Kidney glomerular epithelial cell (primary cell): Measurements from ENCODE around the gene KIAA2012.
"Not testable (repeated sequence)": the region's sequence is repeated elsewhere in the genome, so short reads cannot be mapped to it uniquely, and the experiment has no call there.

Experiments
- DNase-seq: peaks from one replicate; lab custom pipeline; 2025; lab: John Stamatoyannopoulos, UW

The KIAA2012 gene

DNA sequence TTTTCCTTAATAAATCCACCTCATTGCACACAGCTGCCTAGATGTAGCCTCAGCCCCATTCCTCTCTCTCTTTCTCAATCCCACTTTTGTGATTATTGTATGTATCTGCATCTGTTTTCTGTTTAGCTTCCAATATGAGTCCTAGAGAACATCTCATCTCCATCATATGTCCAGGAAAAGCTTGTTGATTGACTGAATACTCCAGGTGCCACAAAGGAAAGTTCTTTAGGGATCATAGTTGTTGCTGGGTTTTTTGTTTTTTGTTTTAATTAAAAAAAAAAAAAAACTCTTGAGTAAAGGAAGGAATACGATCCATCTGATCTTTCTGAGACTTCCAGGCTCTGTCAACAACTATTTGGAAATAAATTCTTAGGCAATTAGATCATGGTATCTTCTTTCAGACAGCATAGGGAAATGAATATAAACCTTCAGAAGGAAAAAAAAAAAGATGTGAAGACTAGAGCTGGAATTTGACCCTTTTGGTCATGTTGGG lies 42.5 kb downstream of the KIAA2012 start:
- DNase-seq = peak; percentile 67

DNA sequence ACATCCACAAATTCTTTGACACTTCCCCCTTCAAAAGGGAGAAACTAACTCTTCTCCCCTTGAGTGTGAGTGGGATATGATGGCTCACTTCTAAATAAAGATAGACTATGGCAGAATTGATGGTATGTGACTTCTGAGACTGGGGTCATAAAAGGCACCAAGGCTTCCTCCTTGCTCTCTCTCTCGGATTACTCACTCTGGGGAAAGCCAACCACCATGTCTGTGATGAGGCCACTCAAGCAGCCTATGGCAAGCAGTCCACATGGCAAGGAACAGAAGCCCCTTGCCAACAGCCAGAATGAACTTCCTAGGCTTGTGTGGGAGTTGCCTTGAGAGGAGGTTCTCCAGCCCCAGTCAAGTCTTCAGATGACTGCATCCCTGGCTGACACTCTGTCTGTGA lies 43.6 kb downstream of the KIAA2012 start:
- DNase-seq = no peak

DNA sequence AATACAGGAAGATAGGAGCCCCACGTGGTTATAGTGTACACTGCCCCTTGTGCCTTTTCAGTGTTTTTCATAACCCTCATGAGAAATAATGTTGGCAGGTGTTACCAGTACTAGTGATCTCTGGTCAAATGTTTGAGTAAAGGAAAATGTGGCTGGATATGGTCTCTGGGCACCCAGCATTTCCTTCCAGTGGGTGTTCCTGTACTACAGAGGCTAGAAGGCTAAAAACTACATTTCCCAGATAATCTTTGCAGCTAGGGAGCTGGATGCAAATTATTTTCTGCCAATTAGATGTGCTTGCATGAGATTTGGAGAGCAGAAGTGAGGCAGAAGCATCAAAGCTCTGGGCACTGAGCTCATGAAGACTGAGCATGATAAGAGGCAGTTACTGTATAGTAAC lies 45.1 kb downstream of the KIAA2012 start:
- DNase-seq = no peak

DNA sequence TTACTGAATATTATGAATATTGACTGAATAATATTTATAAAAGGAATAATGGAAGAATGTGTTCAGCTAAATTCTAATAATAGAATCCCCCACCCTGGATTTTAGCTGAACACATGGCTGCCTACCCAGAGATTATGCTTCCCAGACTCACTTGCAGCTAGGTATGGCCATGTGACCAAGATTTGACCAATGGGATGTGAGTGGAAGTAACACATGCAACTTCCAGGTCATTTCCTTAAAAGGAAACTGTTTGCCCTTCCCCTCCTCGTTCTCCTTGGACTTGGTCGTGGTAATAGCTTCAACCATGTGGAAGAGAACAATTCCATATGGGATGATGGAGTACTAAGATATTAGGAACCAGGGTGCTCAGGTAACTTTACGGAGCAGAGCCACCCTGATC lies 47.8 kb downstream of the KIAA2012 start:
- no peak for DNase-seq

DNA sequence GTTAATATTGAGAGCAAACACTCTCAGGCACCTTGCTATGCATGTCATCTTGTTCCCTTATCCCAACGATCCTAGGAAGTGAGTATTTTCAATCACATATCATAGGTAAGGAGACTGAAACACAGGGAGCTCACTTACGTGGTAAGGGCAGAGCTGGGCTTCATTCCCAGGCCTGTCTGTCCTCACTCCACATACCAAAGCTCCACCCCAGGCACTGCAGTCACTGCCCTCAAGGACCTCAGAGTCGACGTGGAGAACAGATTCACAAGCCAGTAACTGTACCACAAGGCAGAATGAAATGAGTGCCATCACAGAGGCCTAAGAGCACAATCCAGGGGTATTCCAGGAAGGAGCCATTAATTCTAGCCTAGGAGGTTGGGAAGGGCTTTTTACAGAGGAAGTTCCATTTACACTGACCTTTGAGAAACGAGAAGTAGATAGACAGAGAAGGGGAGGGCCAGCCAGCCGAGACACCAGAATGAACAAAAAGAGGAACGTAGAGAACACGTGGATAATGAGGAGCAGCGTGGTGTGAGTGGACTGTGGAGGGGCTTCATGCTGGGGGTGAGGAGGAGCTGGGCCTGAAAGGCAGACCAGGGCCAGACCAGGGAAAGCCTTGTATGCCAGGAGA lies 48.6 kb downstream of the KIAA2012 start:
- DNase-seq = no peak

DNA sequence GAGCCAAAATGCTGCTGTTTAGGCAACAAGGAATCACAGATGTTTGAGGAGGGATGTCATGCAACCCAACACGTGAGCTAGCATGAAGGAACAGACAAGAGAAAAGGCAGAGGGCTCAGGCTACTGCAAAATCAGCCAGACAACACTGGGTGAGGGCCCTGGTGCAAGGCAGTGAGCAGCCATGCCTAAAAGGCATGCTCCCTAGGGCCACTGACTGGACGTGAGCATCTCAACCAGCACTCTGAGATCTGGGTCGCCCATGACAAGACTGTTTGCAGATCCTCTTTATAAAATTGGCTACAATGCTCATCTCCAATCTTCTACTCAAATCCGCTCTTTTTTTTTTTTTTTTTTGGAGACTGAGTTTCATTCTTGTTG lies 49.1 kb downstream of the KIAA2012 start:
- DNase-seq = no peak

DNA sequence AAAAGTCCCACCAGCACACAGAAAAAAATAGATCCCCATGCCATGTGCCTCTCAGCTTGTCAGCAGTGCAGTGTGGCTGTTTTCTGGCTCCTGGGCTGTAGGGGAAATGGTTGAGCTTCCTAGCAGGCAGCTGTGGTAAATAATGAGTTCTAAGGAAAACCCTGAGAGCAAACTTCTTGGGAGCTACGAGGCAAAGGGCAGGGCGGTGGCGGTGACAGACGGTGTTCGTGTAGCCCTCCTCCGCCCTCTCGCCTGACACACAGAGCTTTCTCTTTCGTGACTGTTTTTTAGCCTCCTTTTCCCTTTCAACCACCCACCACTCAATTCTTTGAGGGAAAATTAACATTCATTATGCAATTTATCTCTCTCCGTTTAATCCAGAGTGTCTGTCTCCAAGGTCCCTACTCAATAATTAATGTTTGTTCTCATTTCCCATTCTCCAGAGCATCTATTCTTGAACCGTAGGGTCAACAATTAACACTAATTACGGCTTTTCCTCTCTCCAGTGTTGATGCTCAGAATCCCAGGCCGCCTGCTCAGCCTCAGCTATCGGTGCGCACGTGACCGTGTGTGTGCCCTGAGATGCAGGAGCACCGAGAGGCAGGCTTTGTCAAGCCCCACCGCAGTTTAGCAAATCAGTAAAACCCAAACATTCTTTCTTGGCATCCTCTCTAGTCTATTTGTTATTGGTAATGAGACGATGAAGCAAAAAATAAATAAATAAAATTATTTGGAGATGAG lies 50.1 kb downstream of the KIAA2012 start:
- no peak for DNase-seq

DNA sequence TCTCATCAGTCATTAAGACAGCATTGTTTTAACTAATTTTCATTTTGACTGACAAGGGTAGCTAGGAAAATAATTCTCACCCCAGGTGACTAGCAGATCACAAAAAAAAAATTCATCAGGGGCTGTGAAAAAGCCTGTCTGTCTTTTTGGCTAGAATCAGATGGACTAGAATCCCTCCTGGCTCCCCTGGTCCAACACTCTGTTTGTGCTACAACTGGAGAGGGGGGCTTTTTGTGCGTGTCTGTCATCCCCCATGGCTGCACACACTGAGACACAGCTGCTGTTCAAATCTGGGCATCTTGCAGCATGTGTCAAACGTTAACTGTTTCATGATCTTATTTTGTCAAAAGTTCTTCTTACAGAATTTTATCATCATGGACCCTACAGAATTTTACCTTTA lies 51.2 kb downstream of the KIAA2012 start:
- DNase-seq = no peak

DNA sequence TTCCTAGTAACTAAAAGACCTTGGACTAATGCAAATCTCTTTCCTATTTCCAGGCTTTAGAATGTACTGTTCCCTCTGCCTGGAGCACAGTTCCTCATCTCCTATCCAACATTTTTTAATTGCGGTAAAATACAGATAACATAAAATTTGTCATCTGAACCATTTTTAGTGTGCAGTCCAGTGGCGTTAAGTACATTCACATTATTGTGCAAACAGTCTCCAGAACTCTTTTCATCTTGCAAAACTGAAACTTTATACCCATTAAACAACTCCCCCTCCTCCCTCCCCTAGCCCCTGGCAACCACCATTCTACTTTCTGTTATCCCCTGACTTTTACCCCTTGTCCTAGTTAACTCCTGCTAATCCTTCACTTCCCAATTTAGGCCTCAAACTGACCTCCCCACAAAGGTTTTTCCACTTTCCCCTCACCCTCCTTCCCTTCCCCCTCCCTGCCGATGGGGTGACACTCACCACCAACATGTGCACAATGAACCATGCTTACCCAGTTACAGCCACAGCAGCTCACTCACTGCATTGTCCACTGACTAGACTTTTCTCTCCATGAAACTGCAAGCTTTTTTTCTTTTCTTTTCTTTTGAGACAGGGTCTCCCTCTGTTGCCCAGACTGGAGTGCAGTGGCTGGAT lies 54.8 kb downstream of the KIAA2012 start:
- DNase-seq = no peak

DNA sequence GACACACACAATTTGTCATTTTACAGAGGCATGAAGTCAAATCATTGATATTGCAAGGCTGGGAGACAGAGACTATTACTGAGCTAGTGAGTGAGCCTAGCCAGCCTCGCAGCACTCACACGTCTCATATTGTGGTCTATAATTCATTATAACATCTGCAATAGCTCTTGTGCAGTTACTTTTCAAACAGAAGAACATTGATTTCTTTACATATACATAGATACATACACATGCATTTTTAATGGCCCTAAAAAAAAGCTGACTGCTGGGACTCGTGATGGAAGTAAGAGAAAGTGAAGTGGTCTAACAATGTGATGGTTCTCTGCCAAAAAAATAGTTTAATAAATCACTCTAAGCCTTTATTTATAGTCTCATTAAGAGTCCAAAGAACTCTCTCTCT lies 56.8 kb downstream of the KIAA2012 start:
- no peak for DNase-seq

DNA sequence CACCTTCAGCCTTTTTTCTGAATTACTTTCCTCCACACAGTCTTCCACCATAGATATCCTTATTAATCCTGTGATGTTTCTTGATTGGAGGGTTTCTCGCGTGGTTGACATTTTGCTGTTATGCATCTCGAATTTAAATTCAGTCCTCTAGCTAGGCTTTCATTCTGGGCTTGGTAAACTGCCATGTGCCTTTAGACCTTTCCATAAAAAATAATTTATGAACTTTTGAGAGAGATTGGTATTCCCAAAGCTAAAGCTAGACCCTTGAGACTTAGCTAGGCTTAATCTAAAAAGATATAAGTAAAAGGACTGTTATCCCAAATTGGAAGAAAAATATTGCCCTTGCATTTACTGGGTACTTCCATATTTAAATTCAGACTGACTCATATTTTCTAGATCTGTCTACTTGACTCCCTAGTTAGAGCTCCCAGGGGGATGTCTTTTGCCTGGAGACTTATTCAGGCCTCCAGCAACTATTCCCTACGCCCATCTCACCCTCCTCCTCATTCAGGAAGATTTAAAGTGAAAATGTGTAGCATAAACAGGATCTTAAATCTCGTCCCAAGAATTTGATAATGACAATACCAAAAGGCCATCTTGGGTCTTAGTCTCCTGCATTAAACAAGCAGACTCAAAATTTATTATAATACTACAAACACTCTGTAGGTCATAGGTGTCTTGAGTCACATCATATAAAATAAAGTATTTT lies 60.3 kb downstream of the KIAA2012 start:
- no peak for DNase-seq

DNA sequence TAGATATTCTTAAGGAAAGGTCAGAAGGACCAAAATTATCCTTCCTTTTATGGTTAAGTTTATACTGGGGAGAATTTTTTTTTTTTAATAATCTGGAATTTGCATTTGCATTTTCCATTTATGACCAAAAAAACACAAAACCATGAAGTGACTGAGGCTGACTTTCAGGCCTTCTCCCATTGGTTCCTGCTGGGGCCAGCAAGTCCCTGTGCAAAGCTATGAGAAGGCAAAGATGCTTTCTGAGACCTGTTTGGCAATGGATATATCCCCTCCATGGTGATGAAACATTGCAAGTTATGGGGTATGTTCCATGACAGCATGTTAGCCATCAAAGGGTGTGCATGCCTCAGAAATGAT lies 60.8 kb downstream of the KIAA2012 start:
- no peak for DNase-seq

DNA sequence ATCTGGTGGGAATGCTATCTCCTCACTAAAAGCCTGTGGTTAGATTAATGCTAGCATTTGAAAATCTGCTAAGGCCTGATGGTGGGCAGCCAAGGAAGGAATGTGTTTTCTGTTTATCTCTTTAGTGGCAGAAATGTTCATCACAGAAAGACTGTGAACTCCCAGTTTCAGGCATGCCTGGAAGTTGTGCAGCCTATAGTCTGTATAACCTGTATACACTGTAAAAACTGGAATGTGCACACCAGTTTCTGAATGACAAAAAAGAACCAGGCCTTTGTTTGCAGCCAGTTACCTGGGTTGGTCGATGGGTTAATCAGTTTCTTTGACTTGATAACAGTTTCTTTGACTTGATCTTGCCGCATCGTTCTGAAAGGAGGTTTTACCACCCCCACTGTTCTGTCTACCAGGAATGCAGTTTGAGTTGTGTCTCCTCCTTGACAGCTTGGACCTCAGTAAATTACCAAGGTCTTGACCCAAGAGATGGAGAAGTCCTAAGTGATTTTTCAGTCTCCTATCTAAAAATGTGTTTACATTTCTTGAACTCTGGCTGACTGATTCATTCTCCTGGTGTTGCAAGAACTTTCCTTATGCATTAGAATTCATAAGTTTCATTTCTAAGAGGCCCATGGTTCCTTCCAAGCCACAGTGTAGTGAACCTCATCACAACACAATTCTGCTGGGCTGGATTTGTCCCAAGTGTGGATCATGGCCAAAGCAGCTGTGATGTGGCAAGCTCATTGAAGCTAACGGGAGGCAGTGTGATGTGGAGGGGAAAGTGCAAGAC lies 62.2 kb downstream of the KIAA2012 start:
- peak; percentile 75 for DNase-seq

DNA sequence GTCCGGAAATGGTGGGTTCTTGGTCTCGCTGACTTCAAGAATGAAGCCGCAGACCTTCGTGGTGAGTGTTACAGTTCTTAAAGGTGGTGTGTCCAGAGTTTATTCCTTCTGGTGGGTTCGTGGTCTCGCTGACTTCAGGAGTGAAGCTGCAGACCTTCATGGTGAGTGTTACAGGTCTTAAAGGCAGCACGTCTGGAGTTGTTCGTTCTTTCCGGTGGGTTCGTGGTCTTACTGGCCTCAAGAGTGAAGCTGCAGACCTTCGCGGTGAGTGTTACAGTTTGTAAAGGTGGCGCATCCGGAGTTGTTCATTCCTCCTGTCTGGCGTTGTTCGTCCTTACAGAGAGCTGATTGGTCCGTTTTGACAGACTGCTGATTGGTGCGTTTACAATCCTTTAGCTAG lies 63.0 kb downstream of the KIAA2012 start:
- not testable (repeated sequence) for DNase-seq

DNA sequence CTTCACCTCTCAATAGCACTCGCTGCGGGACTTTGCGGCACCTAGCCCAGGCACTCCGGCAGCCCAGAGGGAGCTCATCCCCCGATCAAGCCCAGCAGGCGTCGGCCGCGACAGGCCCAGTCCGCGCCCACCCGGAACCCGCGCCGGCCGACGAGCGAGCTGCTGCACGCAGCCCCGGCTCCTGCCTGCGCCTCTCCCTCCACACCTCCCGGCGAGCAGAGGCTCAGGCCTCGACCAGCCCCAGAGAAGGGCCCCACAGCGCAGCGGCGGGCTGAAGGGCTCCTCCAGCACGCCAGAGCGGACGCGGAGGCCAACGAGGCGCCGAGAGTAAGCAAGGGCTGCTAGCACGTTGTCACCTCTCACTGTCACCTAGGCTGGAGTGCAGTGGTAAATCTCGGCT lies 63.5 kb downstream of the KIAA2012 start:
- DNase-seq = no peak

DNA sequence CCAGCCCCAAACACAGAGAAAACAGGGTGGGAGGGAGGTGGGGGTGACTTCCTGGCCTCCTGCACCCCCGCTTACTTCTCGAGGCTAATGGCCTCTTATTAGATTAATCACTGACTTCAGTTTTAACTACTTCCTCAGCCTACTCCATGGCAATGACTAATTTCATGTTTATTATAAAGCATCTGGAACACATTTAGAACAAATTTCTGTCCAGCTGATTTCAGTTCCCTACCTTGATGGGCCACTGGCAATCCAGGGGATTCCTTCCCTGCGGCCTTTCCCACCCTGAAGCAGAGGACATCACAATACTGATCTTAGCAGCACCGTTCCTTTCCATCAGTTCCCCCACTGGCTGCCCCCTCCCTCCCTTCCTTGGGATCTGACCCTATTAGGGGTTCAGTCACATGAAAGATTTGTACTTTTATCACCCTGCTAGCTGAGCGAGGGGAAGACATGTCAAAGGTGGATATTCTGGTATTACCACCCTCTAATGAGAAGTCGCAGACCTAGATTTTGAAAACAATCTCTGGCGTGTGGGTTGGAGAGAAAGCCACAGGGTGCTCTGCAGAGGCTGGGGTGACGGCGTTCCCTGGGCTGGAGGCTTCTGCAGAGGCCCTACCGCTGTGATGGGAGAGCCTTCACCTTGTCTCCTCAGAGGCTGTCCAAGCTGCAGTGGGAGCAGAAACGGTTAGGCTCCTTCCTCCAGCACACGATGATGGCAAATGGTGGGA lies 67.6 kb downstream of the KIAA2012 start:
- DNase-seq = no peak

DNA sequence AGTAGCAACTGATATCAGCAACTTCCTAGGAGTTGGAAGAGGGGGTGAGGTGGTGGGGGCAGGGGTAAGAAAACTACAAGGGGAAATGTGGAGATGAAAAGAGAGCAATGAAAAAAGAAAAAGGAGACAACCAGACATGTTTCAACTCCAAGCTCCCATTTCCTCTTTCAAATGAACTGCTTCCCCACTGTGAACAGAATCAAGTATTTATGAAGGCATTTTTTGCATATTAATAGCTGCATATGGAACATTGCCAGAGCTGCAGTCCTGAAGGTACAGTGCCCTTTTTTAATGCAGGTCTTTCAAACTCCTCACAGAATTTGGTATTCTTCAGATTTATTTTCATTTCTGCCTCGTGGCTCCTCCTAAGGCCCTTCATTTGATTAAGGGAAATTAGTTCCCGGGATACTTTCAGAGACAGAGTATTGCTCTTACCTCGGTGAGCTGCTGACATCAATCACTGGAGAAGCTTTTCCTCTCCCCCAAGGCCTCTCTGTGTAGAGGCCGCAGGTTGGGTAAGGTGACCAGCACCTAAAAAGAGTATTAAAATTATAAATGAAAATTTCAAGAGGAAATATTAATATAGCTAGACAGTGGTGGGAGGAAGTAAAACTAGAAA lies 68.4 kb downstream of the KIAA2012 start:
- DNase-seq = no peak

DNA sequence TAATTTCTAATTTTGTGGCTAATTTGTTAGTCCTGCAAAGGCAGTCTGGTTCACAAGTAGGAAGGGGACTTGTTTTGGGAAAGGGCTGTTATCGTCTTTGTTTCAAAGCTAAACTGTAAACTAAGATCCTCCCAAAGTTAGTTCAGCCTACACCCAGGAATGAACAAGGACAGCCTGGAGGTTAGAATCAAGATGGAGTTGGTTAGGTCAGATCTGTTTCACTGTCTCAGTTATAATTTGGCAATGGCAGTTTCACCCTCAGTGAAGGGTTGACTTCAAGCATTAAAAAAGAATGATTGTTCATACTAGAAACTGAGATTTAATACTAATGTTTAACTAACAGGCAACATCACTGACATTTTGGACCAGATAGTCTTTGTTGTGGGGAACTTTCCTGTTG lies 69.5 kb downstream of the KIAA2012 start:
- no peak for DNase-seq

DNA sequence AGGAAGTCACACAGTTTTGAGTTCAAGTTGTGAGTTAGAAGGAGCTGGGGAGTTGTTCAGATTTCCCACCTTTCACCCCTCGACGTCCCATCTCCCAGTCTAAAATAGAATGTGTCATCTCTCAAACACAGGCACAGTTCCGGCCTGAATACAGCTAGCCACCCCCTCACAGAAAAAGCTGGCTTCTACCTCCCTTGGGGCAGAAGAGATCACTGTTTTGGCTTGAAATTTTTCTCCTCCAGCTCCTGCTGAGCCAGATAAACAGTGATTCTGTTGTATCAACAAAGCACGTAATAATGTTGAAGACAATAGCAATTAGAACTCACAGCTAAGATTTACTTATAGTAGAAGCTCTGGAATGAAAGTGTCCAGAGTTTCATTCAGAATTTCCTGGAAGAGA lies 74.7 kb downstream of the KIAA2012 start:
- no peak for DNase-seq

DNA sequence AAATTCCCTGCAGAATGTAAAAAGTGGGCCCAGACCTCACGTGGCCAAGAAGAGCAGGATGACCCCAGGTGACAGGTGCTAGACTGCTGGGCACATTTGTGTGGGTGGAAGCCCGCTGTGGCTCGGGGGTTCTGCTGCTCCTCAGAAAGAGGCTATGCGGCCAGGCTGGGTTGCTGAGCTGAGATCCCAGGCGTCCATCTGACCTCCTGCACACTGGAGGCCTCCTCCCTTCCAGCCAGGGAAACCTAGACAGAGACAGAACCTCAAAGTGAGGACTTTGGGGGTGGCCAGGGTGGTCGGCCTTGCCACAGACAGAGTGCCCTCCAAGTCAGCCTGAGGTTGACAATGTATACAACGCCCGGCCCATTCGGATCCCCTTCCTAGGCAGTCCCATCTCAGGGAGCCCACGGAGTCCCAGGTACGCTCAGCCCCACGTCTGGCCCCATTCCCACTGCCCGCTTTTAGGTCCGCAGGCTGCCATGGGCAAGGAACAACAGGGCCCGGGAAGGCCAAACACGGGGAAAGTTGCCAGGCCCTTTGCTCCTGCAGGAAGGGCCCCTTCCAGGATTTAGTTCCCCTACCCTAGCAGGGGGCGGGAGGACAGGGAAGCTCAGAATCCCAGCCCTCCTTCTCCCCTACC lies 75.6 kb downstream of the KIAA2012 start:
- no peak for DNase-seq
